ENCODE measurements around the gene LYPD4.
A peak's percentile ranks its signal among the peaks of the same experiment; 100 is the strongest.

LYPD4 gene

GRCh38 chr19:41872775-41873647, 28.5 kb upstream of the LYPD4 start:
- peak; percentile 63 for DNase-seq (ENCODE audit: low read depth)

- DNase-seq (ENCODE audit: low read depth) = no peak
Observed at GRCh38 chr19:41872384-41872774, 27.9 kb upstream of the LYPD4 start.

- DNase-seq (ENCODE audit: low read depth) = no peak
Observed at GRCh38 chr19:41871573-41872383, 27.3 kb upstream of the LYPD4 start.

- DNase-seq (ENCODE audit: low read depth) = no peak
Observed at GRCh38 chr19:41870401-41870873, 26.0 kb upstream of the LYPD4 start.

- no peak for DNase-seq (ENCODE audit: low read depth)
Observed at GRCh38 chr19:41869374-41869955, 25.0 kb upstream of the LYPD4 start.

GRCh38 chr19:41868989-41869300, 24.5 kb upstream of the LYPD4 start:
- DNase-seq (ENCODE audit: low read depth) = no peak

GRCh38 chr19:41868120-41868988, 23.9 kb upstream of the LYPD4 start:
- DNase-seq (ENCODE audit: low read depth) = no peak

GRCh38 chr19:41866284-41866683, 21.8 kb upstream of the LYPD4 start:
- DNase-seq (ENCODE audit: low read depth) = no peak

- no peak for DNase-seq (ENCODE audit: low read depth)
Observed at GRCh38 chr19:41864374-41864773, 19.9 kb upstream of the LYPD4 start.

- no peak for DNase-seq (ENCODE audit: low read depth)
Observed at GRCh38 chr19:41863209-41863931, 18.9 kb upstream of the LYPD4 start.

- DNase-seq (ENCODE audit: low read depth) = no peak
Observed at GRCh38 chr19:41862445-41862986, 18.0 kb upstream of the LYPD4 start.

- no peak for DNase-seq (ENCODE audit: low read depth)
Observed at GRCh38 chr19:41861846-41862245, 17.4 kb upstream of the LYPD4 start.

- DNase-seq (ENCODE audit: low read depth) = no peak
Observed at GRCh38 chr19:41861116-41861768, 16.8 kb upstream of the LYPD4 start.

GRCh38 chr19:41860419-41861115, 16.1 kb upstream of the LYPD4 start:
- DNase-seq (ENCODE audit: low read depth) = no peak

- peak; percentile 97 for DNase-seq (ENCODE audit: low read depth)
Observed at GRCh38 chr19:41859618-41860418, 15.3 kb upstream of the LYPD4 start, which contains the start of gene RPS19. TSS of gene RPS19 (plus strand) at chr19:41860255. CDS start at chr19:41860775, 520 bp downstream.

- DNase-seq (ENCODE audit: low read depth) = no peak
Observed at GRCh38 chr19:41859213-41859617, 14.7 kb upstream of the LYPD4 start.

- DNase-seq (ENCODE audit: low read depth) = no peak
Observed at GRCh38 chr19:41853768-41854167, 9.3 kb upstream of the LYPD4 start.

GRCh38 chr19:41853344-41853743, 8.9 kb upstream of the LYPD4 start:
- DNase-seq (ENCODE audit: low read depth) = no peak

GRCh38 chr19:41851456-41851855, 7.0 kb upstream of the LYPD4 start:
- DNase-seq (ENCODE audit: low read depth) = no peak

Measured in activated T-cell treated with anti-CD3 and anti-CD28 coated beads for 1 hour (primary cell).